ENCODE measurements around the gene PRPSAP2.

Gene PRPSAP2

DNA sequence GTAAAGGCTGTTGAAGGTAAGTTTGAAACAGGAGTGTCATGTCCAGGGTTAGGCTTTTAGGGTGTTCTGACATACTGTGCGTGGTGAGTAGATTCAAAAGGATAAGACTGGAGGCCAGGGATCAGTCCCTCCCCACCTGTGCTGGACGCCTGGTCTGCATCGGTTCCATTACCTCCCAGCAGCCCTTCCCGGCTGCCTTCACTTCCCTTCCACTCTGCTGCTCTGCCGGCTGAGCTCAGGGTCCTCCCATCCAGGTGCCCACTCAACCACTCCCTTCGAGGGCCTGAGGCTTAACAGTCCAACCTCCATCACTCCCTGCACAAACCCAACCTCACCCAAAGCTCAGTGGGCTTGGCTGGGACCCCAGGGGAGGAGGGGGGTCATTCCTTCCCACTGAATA, 89.9 kb downstream of the PRPSAP2 start:
- Histone ChIP-seq H3K27ac (no peak overlapping the region), H3K4me1 (ENCODE audit: low read depth, poor library complexity, severe bottlenecking) (no peaks in the 10 kb centered on the region), H2AFZ (ENCODE audit: low read depth) (no peak overlapping the region), H3K4me2 (no peak overlapping the region), H3K27me3 (ENCODE audit: insufficient read depth, low read depth) (no peaks in the 10 kb centered on the region), H3K4me3 (IDR thresholded peaks at IDR 0.05; ENCODE audit: insufficient read depth, low read depth, low read length) (no peak overlapping the region), H3K36me3 (ENCODE audit: insufficient read depth) (no peaks in the 10 kb centered on the region), H3K9ac (no peak overlapping the region), H4K20me1 (ENCODE audit: insufficient read depth) (no peaks in the 10 kb centered on the region), H3K79me2 (ENCODE audit: insufficient read depth, low read depth) (no peaks in the 10 kb centered on the region)
- TF ChIP-seq, protein P1, sequence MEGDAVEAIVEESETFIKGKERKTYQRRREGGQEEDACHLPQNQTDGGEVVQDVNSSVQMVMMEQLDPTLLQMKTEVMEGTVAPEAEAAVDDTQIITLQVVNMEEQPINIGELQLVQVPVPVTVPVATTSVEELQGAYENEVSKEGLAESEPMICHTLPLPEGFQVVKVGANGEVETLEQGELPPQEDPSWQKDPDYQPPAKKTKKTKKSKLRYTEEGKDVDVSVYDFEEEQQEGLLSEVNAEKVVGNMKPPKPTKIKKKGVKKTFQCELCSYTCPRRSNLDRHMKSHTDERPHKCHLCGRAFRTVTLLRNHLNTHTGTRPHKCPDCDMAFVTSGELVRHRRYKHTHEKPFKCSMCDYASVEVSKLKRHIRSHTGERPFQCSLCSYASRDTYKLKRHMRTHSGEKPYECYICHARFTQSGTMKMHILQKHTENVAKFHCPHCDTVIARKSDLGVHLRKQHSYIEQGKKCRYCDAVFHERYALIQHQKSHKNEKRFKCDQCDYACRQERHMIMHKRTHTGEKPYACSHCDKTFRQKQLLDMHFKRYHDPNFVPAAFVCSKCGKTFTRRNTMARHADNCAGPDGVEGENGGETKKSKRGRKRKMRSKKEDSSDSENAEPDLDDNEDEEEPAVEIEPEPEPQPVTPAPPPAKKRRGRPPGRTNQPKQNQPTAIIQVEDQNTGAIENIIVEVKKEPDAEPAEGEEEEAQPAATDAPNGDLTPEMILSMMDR (conservative IDR thresholded peaks at IDR 0.05; ENCODE audit: low read depth, low read length), result no peak

DNA sequence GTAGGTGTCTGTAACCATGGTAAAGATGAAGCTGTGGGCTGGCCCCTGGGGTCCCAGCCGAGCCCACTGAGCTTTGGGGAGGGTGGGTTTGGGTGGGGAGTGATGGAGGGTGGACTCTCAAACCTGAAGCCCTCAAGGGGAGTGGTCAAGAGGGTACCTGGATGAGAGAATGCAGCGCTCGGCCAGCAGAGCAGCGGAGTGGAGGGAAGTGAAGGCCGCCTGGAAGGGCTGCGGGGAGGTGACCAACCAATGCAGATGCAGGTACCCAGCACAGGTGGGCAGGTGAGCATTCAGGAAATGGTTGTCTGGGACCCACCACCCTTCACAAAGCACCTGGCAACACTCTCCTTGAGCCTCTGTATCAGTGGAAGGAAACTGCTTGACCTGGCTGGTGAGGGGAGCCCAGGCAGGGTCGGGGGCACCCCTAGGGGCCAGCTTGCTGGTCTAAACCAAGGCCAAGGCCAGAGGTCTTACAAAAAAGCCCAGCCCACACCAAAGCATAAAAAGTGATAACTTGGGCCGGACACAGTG, 90.6 kb downstream of the PRPSAP2 start:
- TF ChIP-seq, protein P1 (conservative IDR thresholded peaks at IDR 0.05; ENCODE audit: low read depth, low read length), result no peak
- Histone ChIP-seq H3K79me2 (ENCODE audit: insufficient read depth, low read depth) (no peaks in the 10 kb centered on the region), H3K9ac (no peak overlapping the region), H3K27me3 (ENCODE audit: insufficient read depth, low read depth) (no peaks in the 10 kb centered on the region), H2AFZ (ENCODE audit: low read depth) (no peak overlapping the region), H3K27ac (no peak overlapping the region), H3K4me2 (no peak overlapping the region), H3K36me3 (ENCODE audit: insufficient read depth) (no peaks in the 10 kb centered on the region), H3K4me3 (IDR thresholded peaks at IDR 0.05; ENCODE audit: insufficient read depth, low read depth, low read length) (no peak overlapping the region), H4K20me1 (ENCODE audit: insufficient read depth) (no peaks in the 10 kb centered on the region), H3K4me1 (ENCODE audit: low read depth, poor library complexity, severe bottlenecking) (no peaks in the 10 kb centered on the region)

DNA sequence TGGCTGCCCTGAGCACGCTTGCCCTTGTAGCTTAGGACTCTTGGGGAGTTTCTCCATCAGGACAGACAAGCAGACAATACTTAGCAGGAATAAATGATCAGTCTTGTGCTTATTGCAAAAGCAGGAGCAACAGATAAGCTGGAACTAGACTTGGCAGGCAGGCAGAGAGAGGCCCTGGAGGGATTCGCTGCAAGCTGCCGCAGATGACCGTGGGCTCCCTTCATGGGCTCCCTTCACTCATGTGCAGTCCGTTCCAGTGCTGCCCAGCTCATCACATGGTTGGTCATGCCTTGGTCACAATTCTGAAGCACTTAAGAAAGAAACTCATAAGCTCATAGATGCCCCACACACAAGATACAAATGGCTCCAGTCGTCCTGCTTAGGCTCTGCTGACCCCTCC, 91.6 kb downstream of the PRPSAP2 start:
- no peaks in the 10 kb centered on the region for H4K20me1 ChIP-seq (ENCODE audit: insufficient read depth)
- TF ChIP-seq, protein P1 (conservative IDR thresholded peaks at IDR 0.05; ENCODE audit: low read depth, low read length), result no peak
- H2AFZ ChIP-seq (ENCODE audit: low read depth), result no peak overlapping the region
- no peaks in the 10 kb centered on the region for H3K79me2 ChIP-seq (ENCODE audit: insufficient read depth, low read depth)
- H3K9ac ChIP-seq, result no peak overlapping the region
- H3K4me2 ChIP-seq, result no peak overlapping the region
- no peaks in the 10 kb centered on the region for H3K36me3 ChIP-seq (ENCODE audit: insufficient read depth)
- no peak overlapping the region for H3K4me3 ChIP-seq (IDR thresholded peaks at IDR 0.05; ENCODE audit: insufficient read depth, low read depth, low read length)
- no peaks in the 10 kb centered on the region for H3K4me1 ChIP-seq (ENCODE audit: low read depth, poor library complexity, severe bottlenecking)
- H3K27ac ChIP-seq, result no peak overlapping the region
- H3K27me3 ChIP-seq (ENCODE audit: insufficient read depth, low read depth), result no peaks in the 10 kb centered on the region

DNA sequence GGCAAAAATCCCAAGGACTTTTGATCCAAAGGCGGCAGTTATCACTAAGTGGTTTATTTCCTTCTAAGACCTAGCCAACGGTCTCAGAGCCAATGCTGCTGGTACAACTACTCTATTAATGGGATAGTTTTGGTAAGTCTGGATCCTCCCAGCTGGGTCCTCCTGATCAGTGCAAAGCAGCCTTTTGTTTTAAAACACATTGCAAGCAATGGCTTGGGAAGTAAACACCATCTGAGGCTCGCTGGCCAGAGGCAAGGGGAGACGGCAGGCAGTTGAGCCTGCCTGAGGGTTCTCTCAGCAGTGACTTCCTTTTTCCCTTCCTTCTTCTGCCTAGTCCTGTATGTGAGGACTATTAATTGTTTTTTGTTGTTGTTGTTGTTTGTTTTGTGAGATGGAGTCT, 92.4 kb downstream of the PRPSAP2 start:
- TF ChIP-seq, protein P1 (conservative IDR thresholded peaks at IDR 0.05; ENCODE audit: low read depth, low read length), result no peak
- H3K9ac ChIP-seq, result no peak overlapping the region
- no peaks in the 10 kb centered on the region for H4K20me1 ChIP-seq (ENCODE audit: insufficient read depth)
- no peak overlapping the region for H2AFZ ChIP-seq (ENCODE audit: low read depth)
- no peak overlapping the region for H3K4me3 ChIP-seq (IDR thresholded peaks at IDR 0.05; ENCODE audit: insufficient read depth, low read depth, low read length)
- no peaks in the 10 kb centered on the region for H3K4me1 ChIP-seq (ENCODE audit: low read depth, poor library complexity, severe bottlenecking)
- H3K79me2 ChIP-seq (ENCODE audit: insufficient read depth, low read depth), result no peaks in the 10 kb centered on the region
- H3K27ac ChIP-seq, result no peak overlapping the region
- H3K36me3 ChIP-seq (ENCODE audit: insufficient read depth), result no peaks in the 10 kb centered on the region
- no peaks in the 10 kb centered on the region for H3K27me3 ChIP-seq (ENCODE audit: insufficient read depth, low read depth)
- H3K4me2 ChIP-seq, result no peak overlapping the region
